H1 (cell line): ENCODE results near the gene GFOD1. TPM values are rescaled to one million over a fixed set of nuclear protein-coding genes. Genes with fewer than 3 reads are reported as not detected.

Experiments used
- CTCF ChIA-PET: fragments of 300-600 bp; sonication (Branson Sonifier 250); formaldehyde crosslinking; loops from one replicate; lab custom pipeline; 2021; ENCODE audit not compliant: partially characterized antibody; lab: Charles Lee
- POLR2A ChIA-PET: fragments of 300-600 bp; sonication (Branson Sonifier 250); formaldehyde crosslinking; loops from one replicate; lab custom pipeline; 2021; ENCODE audit warnings: inconsistent platforms; ENCODE audit not compliant: partially characterized antibody; lab: Charles Lee
- DNase-seq, 2 experiments: peaks; one replicate each; pipeline versions ENCODE4 v3.0.0 to v3.0.0-alpha.2; 2010 to 2022; ENCODE audit warnings: low spot score in 2 of 2, low read depth in 1 of 2, mixed read lengths in 1 of 2
- FAIRE-seq: peaks from 2 replicates; lab custom pipeline; 2011; peaks lifted over from hg19 to GRCh38; lab: Jason Lieb, UNC
- H2AFZ ChIP-seq: 2 replicates; pipeline ENCODE4 v1.8.1; 2012; ENCODE audit warnings: low read length, inconsistent platforms
- H2AK5ac ChIP-seq: 2 replicates; pipeline ENCODE4 v1.6.1; 2013; ENCODE audit warnings: low read depth, low read length
- H2BK120ac ChIP-seq: replicated peaks from 2 replicates; pipeline ENCODE3; 2013; ENCODE audit warnings: low read depth, low read length, inconsistent platforms
- H2BK12ac ChIP-seq: 2 replicates; pipeline ENCODE4 v1.6.1; 2013; ENCODE audit warnings: low read depth, low read length
- H2BK15ac ChIP-seq: 2 replicates; pipeline ENCODE4 v1.6.1; 2013; ENCODE audit warnings: low read length
- H2BK20ac ChIP-seq: 2 replicates; pipeline ENCODE4 v1.6.1; 2013; ENCODE audit warnings: low read length
- H2BK5ac ChIP-seq: 2 replicates; pipeline ENCODE4 v1.6.1; 2013; ENCODE audit warnings: low read depth, low read length
- H3K14ac ChIP-seq: 2 replicates; pipeline ENCODE4 v1.6.1; 2013; ENCODE audit warnings: inconsistent platforms; ENCODE audit not compliant: insufficient read length
- H3K18ac ChIP-seq: 2 replicates; pipeline ENCODE4 v1.6.1; 2013; ENCODE audit warnings: low read length; ENCODE audit errors: extremely low read depth
- H3K23ac ChIP-seq: 2 replicates; pipeline ENCODE4 v1.6.1; 2013; ENCODE audit warnings: inconsistent platforms; ENCODE audit not compliant: insufficient read length
- H3K23me2 ChIP-seq: 2 replicates; pipeline ENCODE4 v1.6.1; 2013; ENCODE audit warnings: low read depth, low read length
- H3K27ac ChIP-seq: 2 replicates; pipeline ENCODE4 v1.6.1; 2011; ENCODE audit warnings: low read depth, low read length, inconsistent platforms
- H3K27me3 ChIP-seq, 4 experiments: replicated peaks in 1 of 4; 1 replicate in 1 of 4; 2 replicates in 3 of 4; pipeline versions ENCODE4 v1.6.1 to v1.8.1; 2011 to 2013; ENCODE audit warnings: low read length in 3 of 4, mild to moderate bottlenecking in 3 of 4, inconsistent platforms in 2 of 4, mixed read lengths in 2 of 4, moderate library complexity in 1 of 4; ENCODE audit not compliant: control insufficient read depth in 3 of 4, insufficient read depth in 3 of 4; ENCODE audit errors: extremely low read depth in 1 of 4
- H3K36me3 ChIP-seq, 4 experiments: 2 replicates each; pipeline versions ENCODE4 v1.6.1 to v1.8.1; 2011 to 2013; ENCODE audit warnings: mild to moderate bottlenecking in 4 of 4, low read length in 3 of 4, moderate library complexity in 2 of 4, control low read depth in 1 of 4, inconsistent platforms in 1 of 4; ENCODE audit not compliant: insufficient read depth in 4 of 4, control insufficient read depth in 2 of 4
- H3K4ac ChIP-seq: replicated peaks from 2 replicates; pipeline ENCODE3; 2013; ENCODE audit warnings: low read length, low read depth, mixed read lengths, inconsistent platforms; ENCODE audit not compliant: insufficient read length
- H3K4me1 ChIP-seq, 4 experiments: replicated peaks in 1 of 4; 1 replicate in 1 of 4; 2 replicates in 3 of 4; pipeline versions ENCODE4 v1.6.1 to v1.8.1; 2011 to 2013; ENCODE audit warnings: low read length in 3 of 4, inconsistent platforms in 2 of 4, mixed read lengths in 1 of 4; ENCODE audit not compliant: insufficient read depth in 4 of 4, control insufficient read depth in 3 of 4
- H3K4me2 ChIP-seq, 2 experiments: 2 replicates each; pipeline versions ENCODE4 v1.6.1 to v1.8.1; 2011 to 2013; ENCODE audit warnings: low read depth in 2 of 2, low read length in 2 of 2, control low read depth in 1 of 2, inconsistent platforms in 1 of 2, mild to moderate bottlenecking in 1 of 2; ENCODE audit not compliant: insufficient read depth in 1 of 2
- H3K4me3 ChIP-seq, 4 experiments: fragments of 200-600, 300-600 bp in 1 of 4; sonication (generic), shearing (Covaris generic), sonication (Bioruptor Twin) in 1 of 4; 2 replicates each; pipeline versions ENCODE4 v1.5.1 to v1.8.1; 2011 to 2016; ENCODE audit warnings: low read length in 4 of 4, low read depth in 3 of 4, control low read depth in 2 of 4, inconsistent platforms in 2 of 4, mild to moderate bottlenecking in 2 of 4, mixed read lengths in 1 of 4, moderate library complexity in 1 of 4; ENCODE audit not compliant: insufficient read depth in 2 of 4; ENCODE audit errors: extremely low read depth in 1 of 4
- H3K56ac ChIP-seq: replicated peaks from 2 replicates; pipeline ENCODE3; 2013; ENCODE audit warnings: low read depth, mild to moderate bottlenecking, mixed read lengths, low read length, inconsistent platforms; ENCODE audit not compliant: insufficient read length
- H3K79me1 ChIP-seq: 2 replicates; pipeline ENCODE4 v1.6.1; 2013; ENCODE audit warnings: low read depth, low read length, control low read depth
- H3K79me2 ChIP-seq, 2 experiments: 2 replicates each; pipeline versions ENCODE4 v1.6.1 to v1.8.1; 2012 to 2013; ENCODE audit warnings: low read length in 2 of 2, mild to moderate bottlenecking in 2 of 2, inconsistent platforms in 1 of 2; ENCODE audit not compliant: insufficient read depth in 2 of 2, control insufficient read depth in 1 of 2
- H3K9ac ChIP-seq, 4 experiments: replicated peaks in 1 of 4; 1 replicate in 1 of 4; 2 replicates in 3 of 4; pipeline versions ENCODE4 v1.6.1 to v1.8.1; 2011 to 2013; ENCODE audit warnings: low read depth in 3 of 4, low read length in 3 of 4, control low read depth in 2 of 4, mild to moderate bottlenecking in 2 of 4, moderate library complexity in 2 of 4, inconsistent platforms in 1 of 4; ENCODE audit errors: extremely low read depth in 1 of 4
- H3K9me3 ChIP-seq, 2 experiments: 2 replicates each; pipeline versions ENCODE4 v1.6.1 to v1.8.1; 2012 to 2013; ENCODE audit warnings: mild to moderate bottlenecking in 2 of 2, moderate library complexity in 2 of 2, control low read depth in 1 of 2, inconsistent platforms in 1 of 2, low read depth in 1 of 2, low read length in 1 of 2, mixed read lengths in 1 of 2; ENCODE audit not compliant: insufficient read depth in 2 of 2
- H4K20me1 ChIP-seq, 2 experiments: replicated peaks in 1 of 2; 2 replicates each; pipeline versions ENCODE3 to v1.8.1; 2011 to 2013; ENCODE audit warnings: inconsistent platforms in 2 of 2, low read length in 2 of 2, mild to moderate bottlenecking in 1 of 2; ENCODE audit not compliant: insufficient read depth in 2 of 2, control insufficient read depth in 1 of 2
- H4K5ac ChIP-seq: 2 replicates; pipeline ENCODE4 v1.6.1; 2013; ENCODE audit warnings: low read length, low read depth, mixed read lengths, inconsistent platforms; ENCODE audit not compliant: insufficient read length
- H4K8ac ChIP-seq: 2 replicates; pipeline ENCODE4 v1.8.0; 2013; ENCODE audit warnings: mild to moderate bottlenecking, moderate library complexity, low read length, inconsistent platforms; ENCODE audit not compliant: insufficient read depth; ENCODE audit errors: extremely low read depth
- H4K91ac ChIP-seq: replicated peaks from 2 replicates; pipeline ENCODE3; 2013; ENCODE audit warnings: low read length, mixed read lengths, inconsistent platforms; ENCODE audit not compliant: insufficient read length
- CTBP2 ChIP-seq: IDR thresholded peaks from 2 replicates; pipeline ENCODE4 v1.7.0; 2011; ENCODE audit warnings: borderline replicate concordance, mild to moderate bottlenecking, moderate library complexity, mixed read lengths, low read length; ENCODE audit not compliant: insufficient read depth, insufficient read length
- HDAC6 ChIP-seq: IDR thresholded peaks from one replicate; pipeline ENCODE4 v1.7.1; 2012; ENCODE audit warnings: low read depth, mild to moderate bottlenecking, inconsistent platforms, low read length, moderate library complexity
- RAD21 ChIP-seq, 2 experiments: IDR thresholded peaks in 1 of 2; conservative IDR thresholded peaks in 1 of 2; 2 replicates each; pipeline ENCODE4 v1.6.1; 2011; ENCODE audit warnings: low read depth in 2 of 2, low read length in 2 of 2, improper control_type of control experiment in 1 of 2, inconsistent platforms in 1 of 2, mild to moderate bottlenecking in 1 of 2, moderate library complexity in 1 of 2
- SAP30 ChIP-seq: fragments of 300-600 bp; sonication (generic); IDR thresholded peaks from 2 replicates; pipeline ENCODE4 v1.7.1; 2012; ENCODE audit warnings: low read length, moderate library complexity, mild to moderate bottlenecking, inconsistent platforms; ENCODE audit not compliant: insufficient read depth, insufficient replicate concordance
- WGBS, 2 experiments: shearing (Covaris generic) in 1 of 2; methylation state at CpG; one replicate each; pipeline versions ENCODE4 v1.1.6 to v1.1.7; 2013 to 2015; ENCODE audit warnings: low lambda C conversion rate in 2 of 2, mixed read lengths in 2 of 2, inconsistent platforms in 1 of 2, low coverage in 1 of 2, missing lambda C conversion rate in 1 of 2; ENCODE audit not compliant: insufficient replicate concordance in 2 of 2, insufficient coverage in 1 of 2, insufficient read length in 1 of 2; ENCODE audit errors: extremely low coverage in 1 of 2, missing lambda C conversion rate in 1 of 2; 5-methylcytosine and 5-hydroxymethylcytosine counted together
- polyA plus RNA-seq, 7 experiments: library from polyadenylated mRNA; depleted of rRNA in 3 of 7; stranded (reverse) in 5 of 7; unstranded in 2 of 7; fragments of >200 nt in 5 of 7; fragments of 200-250 nt in 2 of 7; gene quantifications; 1 replicate in 5 of 7; 2 replicates in 1 of 7; 4 replicates in 1 of 7; pipeline versions ENCODE4 v1.2.1 to v1.2.3, GENCODE V29; 2011 to 2013; ENCODE audit warnings: missing spikeins in 2 of 7, mixed read lengths in 2 of 7
- total RNA-seq: library from RNA; stranded (reverse); fragmentation: NEBNext Ultra II Directional; extraction: Animal tissue kit (Norgen Biotek cat#: 25700); gene quantifications from 2 replicates; pipeline ENCODE4 v1.2.1, GENCODE V29; 2021

The GFOD1 gene
- total and polyA plus RNA-seq, 2 of the 8 experiments (the other 6 are each of a cell fraction or from before 2014, with no cell fraction given): 2.5 to 8.8 TPM

DNA sequence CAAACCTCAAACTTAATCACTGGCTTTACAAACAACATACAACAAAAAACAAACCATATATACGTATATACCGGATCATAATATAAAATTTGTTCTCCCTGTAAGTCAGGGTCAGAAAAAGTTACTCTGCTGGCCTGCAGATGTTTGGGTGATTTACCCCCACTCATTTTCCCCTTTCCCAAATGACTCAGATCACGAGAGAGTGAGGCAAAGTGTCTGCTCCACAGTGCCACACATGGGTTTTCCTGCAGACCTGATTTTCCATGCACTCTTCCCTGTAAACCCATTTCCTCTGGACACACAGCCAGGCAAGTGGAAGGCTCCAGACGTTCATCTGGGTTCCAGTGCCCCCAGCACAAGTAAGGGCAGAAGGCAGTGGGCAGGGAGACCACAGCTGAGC, 23.5 kb downstream of the GFOD1 start:
- Histone ChIP-seq H3K4me3 (no peak overlapping the region), H4K5ac (no peak overlapping the region), H3K36me3 (no peaks in the 10 kb centered on the region), H3K4me1 (peaks cover 7 to 24% (median 19%) of the 10 kb centered on the region in 4 experiments), H3K27me3 (no peaks in the 10 kb centered on the region), H3K4ac (no peak overlapping the region), H3K79me2 (0 out of 4 replicates have a peak, but pooled peaks cover 0 to 9% of the 10 kb centered on the region in 2 experiments), H3K79me1 (peaks cover 8% of the 10 kb centered on the region; the same call in 1 of the 2 replicates), H2AFZ (no peak overlapping the region), H4K91ac (no peak overlapping the region), H3K9me3 (no peaks in the 10 kb centered on the region), H2BK5ac (no peak overlapping the region), H3K23me2 (no peaks in the 10 kb centered on the region), H3K56ac (no peak overlapping the region), H3K27ac (no peak overlapping the region), H2BK15ac (no peak overlapping the region), H4K20me1 (no peaks in the 10 kb centered on the region), H4K8ac (no peak overlapping the region), H3K18ac (no peak overlapping the region), H3K23ac (no peak overlapping the region), H2BK120ac (no peak overlapping the region), H2AK5ac (no peak overlapping the region; the same call in 1 of the 2 replicates), H3K4me2 (no peak overlapping the region), H3K9ac (0 out of 7 replicates have a peak overlapping the region, but pooled peaks of 1 of the 4 experiments have one; percentile 10), H2BK12ac (no peak overlapping the region), H3K14ac (no peak overlapping the region), H2BK20ac (0 out of 2 replicates have a peak overlapping the region, but pooled peaks have one; percentile 4)
- DNase-seq (no peak), FAIRE-seq (no peak)
- ChIA-PET CTCF (interaction anchor here (1.0 to 1.5 kb wide), 5 partner anchors 17 to 129 kb away, joined by 3 to 5 read pairs (median 4); no protein-coding TSS in a partner anchor), POLR2A (interaction anchor here (0.7 to 2.1 kb wide), 3 partner anchors 10 to 22 kb away, joined by 3 to 12 read pairs (median 5); partner anchors contain the start of gene GFOD1)
- TF ChIP-seq CTBP2: no peak
- no peak for TF ChIP-seq HDAC6
- no peak for TF ChIP-seq SAP30
- no peak for TF ChIP-seq RAD21 (IDR thresholded peaks at IDR 0.05 in 1 of 2, conservative IDR thresholded peaks at IDR 0.05 in 1 of 2; ENCODE audit: low read depth in 2 of 2, low read length in 2 of 2)
- 81 to 100% methylated on average over 2 to 4 of the region's 4 CpGs for WGBS, 2 experiments
